ENCODE data around the gene RPS3A.

DNA sequence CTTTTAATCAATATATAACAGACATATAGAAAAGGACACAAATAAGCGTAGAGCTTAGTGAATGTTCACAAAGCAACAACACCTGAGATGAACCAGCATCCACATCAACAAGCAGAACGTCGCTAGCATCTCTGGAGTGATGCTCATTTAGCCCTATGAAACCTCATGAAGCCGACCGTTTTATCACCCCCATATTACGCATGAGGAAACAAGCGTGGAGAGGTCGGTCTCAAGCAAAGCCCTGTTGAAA is 524 bp upstream of the RPS3A start:
- TF ChIP-seq, protein P1, sequence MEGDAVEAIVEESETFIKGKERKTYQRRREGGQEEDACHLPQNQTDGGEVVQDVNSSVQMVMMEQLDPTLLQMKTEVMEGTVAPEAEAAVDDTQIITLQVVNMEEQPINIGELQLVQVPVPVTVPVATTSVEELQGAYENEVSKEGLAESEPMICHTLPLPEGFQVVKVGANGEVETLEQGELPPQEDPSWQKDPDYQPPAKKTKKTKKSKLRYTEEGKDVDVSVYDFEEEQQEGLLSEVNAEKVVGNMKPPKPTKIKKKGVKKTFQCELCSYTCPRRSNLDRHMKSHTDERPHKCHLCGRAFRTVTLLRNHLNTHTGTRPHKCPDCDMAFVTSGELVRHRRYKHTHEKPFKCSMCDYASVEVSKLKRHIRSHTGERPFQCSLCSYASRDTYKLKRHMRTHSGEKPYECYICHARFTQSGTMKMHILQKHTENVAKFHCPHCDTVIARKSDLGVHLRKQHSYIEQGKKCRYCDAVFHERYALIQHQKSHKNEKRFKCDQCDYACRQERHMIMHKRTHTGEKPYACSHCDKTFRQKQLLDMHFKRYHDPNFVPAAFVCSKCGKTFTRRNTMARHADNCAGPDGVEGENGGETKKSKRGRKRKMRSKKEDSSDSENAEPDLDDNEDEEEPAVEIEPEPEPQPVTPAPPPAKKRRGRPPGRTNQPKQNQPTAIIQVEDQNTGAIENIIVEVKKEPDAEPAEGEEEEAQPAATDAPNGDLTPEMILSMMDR (IDR thresholded peaks at IDR 0.05) = no peak
- TF ChIP-seq POLR2A (IDR thresholded peaks at IDR 0.05) = no peak
